Endometrial microvascular endothelial cells (primary cell): Measurements from ENCODE around the gene TIGD3. TPM values are rescaled to one million over a fixed set of nuclear protein-coding genes. Genes with fewer than 3 reads are reported as not detected.

Experiments used
- in situ Hi-C: cut with HindIII; loops from 2 replicates; pipeline ENCODE4 v1.10.0; 2017; ENCODE audit warnings: low sequenced_read_pairs, low pct_unique_long_range_greater_than_20kb; ENCODE audit errors: inconsistent ontology term
- total RNA-seq: library from RNA; depleted of rRNA; stranded (reverse); fragments of >200 nt; gene quantifications from one replicate; pipeline ENCODE4 v1.2.3, GENCODE V29; 2015; ENCODE audit errors: inconsistent ontology term

TIGD3 gene
- total RNA-seq, 1 donor from 2014 or later = not detected

DNA sequence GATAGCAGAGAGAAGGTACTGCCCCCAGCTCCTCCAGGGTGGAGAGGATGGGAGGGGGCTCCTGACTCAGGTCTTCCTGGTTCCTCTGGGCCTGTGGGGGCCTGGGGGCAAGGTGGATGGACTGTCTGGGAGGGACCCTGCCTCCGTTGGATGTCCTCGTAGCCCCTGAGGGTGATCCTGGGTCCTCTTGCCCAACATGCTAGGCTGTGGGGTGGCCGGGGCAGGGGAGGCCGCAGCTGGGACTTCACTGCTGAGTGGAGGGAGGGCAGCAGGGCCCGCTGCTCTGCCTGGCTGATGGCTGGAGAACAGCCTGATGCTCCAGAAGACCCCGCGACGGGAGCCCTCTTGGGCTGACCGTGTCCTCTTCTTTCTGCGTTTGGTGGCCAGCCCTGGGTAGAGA is 45.3 kb downstream of the TIGD3 start:
- in situ Hi-C loops = no loop called here

- in situ Hi-C loops = no loop called here
Measured at GRCh38 chr11:65400307-65401072, 45.9 kb downstream of the TIGD3 start.

- in situ Hi-C loops = no loop called here
Measured at GRCh38 chr11:65401073-65401802, 46.7 kb downstream of the TIGD3 start.

DNA sequence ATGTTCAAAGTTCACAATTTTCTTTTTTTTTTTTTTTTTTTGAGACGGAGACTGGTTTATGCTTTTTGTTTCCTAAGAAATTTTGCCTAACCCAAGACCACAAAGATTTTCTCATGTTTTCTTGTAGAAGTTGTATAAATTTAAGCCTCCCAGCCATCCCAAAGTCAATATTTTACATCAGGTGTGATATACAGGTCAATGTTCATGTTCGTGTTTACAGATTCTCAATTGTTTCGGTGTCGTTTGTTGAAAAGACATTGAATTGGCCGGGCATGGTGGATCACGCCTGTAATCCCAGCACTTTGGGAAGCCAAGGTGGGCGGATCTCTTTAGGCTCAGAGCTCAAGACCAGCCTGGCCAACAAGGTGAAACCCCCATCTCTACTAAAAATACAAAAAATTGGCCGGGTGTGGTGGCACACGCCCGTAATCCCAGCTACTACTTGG is 47.3 kb downstream of the TIGD3 start:
- in situ Hi-C loops = no loop called here

- in situ Hi-C loops = no loop called here
Measured at GRCh38 chr11:65402790-65403189, 48.2 kb downstream of the TIGD3 start.

GRCh38 chr11:65403607-65404121 is 49.1 kb downstream of the TIGD3 start:
- in situ Hi-C loops = no loop called here

DNA sequence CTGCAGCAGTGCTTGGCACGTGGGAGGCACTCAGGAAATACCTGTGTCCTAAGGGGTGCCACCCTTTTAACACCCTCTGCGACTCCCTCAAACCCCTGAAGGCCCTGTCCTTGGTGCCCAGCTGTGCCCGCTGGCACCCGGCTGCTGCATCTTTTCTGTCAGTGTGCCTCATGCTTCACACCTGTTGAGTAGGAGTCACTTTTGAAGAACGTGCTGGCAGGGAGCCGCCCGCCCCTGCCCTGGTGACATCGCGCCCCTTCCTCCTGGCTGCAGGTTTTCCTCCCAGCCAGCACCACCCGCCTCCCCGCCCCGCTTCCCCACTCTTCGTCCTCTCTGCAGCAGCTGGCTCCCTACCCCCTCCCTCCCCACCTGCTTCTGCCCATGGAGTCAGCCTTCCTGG is 49.7 kb downstream of the TIGD3 start:
- in situ Hi-C loops = no loop called here

DNA sequence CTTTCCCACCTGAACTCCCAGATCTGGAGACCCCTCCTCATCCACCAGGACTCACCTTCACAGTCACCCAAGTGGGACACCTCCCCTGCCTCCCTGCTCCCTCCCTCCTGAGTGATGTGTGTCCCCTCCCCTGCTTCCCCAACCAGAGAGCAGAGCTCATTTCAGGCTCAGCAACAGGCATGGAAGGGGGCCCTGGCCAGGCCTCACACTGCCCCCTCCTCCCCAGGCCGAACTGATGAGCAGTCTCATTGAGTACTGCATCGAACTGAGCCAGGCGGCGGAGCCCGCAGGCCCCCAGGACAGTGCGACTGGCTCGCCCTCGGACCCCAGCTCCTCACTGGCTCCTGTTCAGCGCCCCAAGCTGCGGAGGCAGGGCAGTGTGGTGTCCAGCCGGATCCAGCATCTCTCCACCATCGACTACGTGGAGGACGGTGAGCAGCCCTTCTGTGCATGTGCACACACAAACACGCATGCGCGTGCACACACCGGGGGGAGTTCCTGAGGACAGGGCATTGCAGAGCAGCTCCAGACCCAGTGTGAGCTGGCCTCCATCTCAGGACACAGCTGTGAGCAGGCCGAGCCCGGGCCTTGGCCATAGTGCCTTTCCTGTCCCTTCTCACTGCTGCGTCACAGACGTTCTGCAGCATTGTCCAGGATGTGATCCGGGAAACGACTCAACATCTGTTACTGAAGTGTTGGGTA is 50.2 kb downstream of the TIGD3 start:
- in situ Hi-C loops = no loop called here

Other genes with a start within 250 kb of the TIGD3 start
- gene TM7SF2, start 242.9 kb upstream of the TIGD3 start, total RNA-seq = 16.6 TPM
- 16.1 TPM for gene ZNHIT2, start 237.1 kb upstream of the TIGD3 start, total RNA-seq
- 393 TPM for gene FAU, start 232.6 kb upstream of the TIGD3 start, total RNA-seq
- gene MRPL49, start 232.4 kb upstream of the TIGD3 start, total RNA-seq = 56.2 TPM
- gene SYVN1, start 220.2 kb upstream of the TIGD3 start, total RNA-seq = 33.2 TPM
- gene SPDYC, start 184.5 kb upstream of the TIGD3 start, total RNA-seq = not detected
- 159 TPM for gene CAPN1, start 172.8 kb upstream of the TIGD3 start, total RNA-seq
- 43.5 TPM for gene POLA2, start 92.8 kb upstream of the TIGD3 start, total RNA-seq
- gene CDC42EP2, start 39.9 kb upstream of the TIGD3 start, total RNA-seq = 41.4 TPM
- 44.1 TPM for gene DPF2, start 20.9 kb upstream of the TIGD3 start, total RNA-seq
- gene SLC25A45, start 27.9 kb downstream of the TIGD3 start, total RNA-seq = 2.8 TPM
- 103 TPM for gene FRMD8, start 31.9 kb downstream of the TIGD3 start, total RNA-seq
- 14.8 TPM for gene NEAT1, start 68.0 kb downstream of the TIGD3 start, total RNA-seq
- 1,401 TPM for gene MALAT1, start 144.3 kb downstream of the TIGD3 start, total RNA-seq
- gene SCYL1, start 170.3 kb downstream of the TIGD3 start, total RNA-seq = 110 TPM
- 42.3 TPM for gene LTBP3, start 203.6 kb downstream of the TIGD3 start, total RNA-seq
- 85.7 TPM for gene ZNRD2, start 215.7 kb downstream of the TIGD3 start, total RNA-seq
- gene FAM89B, start 217.8 kb downstream of the TIGD3 start, total RNA-seq = 34.1 TPM
- gene EHBP1L1, start 221.3 kb downstream of the TIGD3 start, total RNA-seq = 50.5 TPM
- 2.3 TPM for gene KCNK7, start 241.0 kb downstream of the TIGD3 start, total RNA-seq